Neural progenitor cell (in vitro differentiated cells): Measurements from ENCODE around the gene PLCB1. TPM values are rescaled to one million over a fixed set of nuclear protein-coding genes. Genes with fewer than 3 reads are reported as not detected.

Experiments
- DNase-seq: peaks from one replicate; pipeline ENCODE4 v3.0.0-alpha.2; 2016; ENCODE audit warnings: low spot score
- H2AFZ ChIP-seq: fragments of 200-600 bp; sonication (generic); replicated peaks from 2 replicates; pipeline ENCODE4 v1.6.1; 2016; ENCODE audit warnings: antibody characterized with exemption
- H3F3A ChIP-seq: fragments of 200-600 bp; sonication (generic); 2 replicates; pipeline ENCODE4 v1.6.1; 2016; ENCODE audit warnings: antibody characterized with exemption, low read depth
- H3K27ac ChIP-seq: fragments of 200-600 bp; sonication (generic); 2 replicates; pipeline ENCODE4 v1.5.1; 2016; ENCODE audit warnings: mild to moderate bottlenecking
- H3K27me3 ChIP-seq: fragments of 200-600 bp; sonication (generic); 2 replicates; pipeline ENCODE4 v1.6.1; 2016; ENCODE audit warnings: mild to moderate bottlenecking, moderate library complexity
- H3K36me3 ChIP-seq: fragments of 200-600 bp; sonication (generic); 2 replicates; pipeline ENCODE4 v1.5.1; 2016
- H3K4me1 ChIP-seq: fragments of 200-600 bp; sonication (generic); 2 replicates; pipeline ENCODE4 v1.6.1; 2016; ENCODE audit warnings: mixed run types
- H3K4me2 ChIP-seq: fragments of 200-600 bp; sonication (generic); 2 replicates; pipeline ENCODE4 v1.6.1; 2016
- H3K4me3 ChIP-seq: fragments of 200-600 bp; sonication (generic); 2 replicates; pipeline ENCODE4 v1.5.1; 2016
- H3K79me2 ChIP-seq: fragments of 200-600 bp; sonication (generic); 2 replicates; pipeline ENCODE4 v1.6.1; 2016; ENCODE audit warnings: low read depth
- H3K9ac ChIP-seq: fragments of 200-600 bp; sonication (generic); 2 replicates; pipeline ENCODE4 v1.6.1; 2016
- H3K9me3 ChIP-seq: fragments of 200-600 bp; sonication (generic); 2 replicates; pipeline ENCODE4 v1.5.1; 2016; ENCODE audit warnings: low read depth
- H4K20me1 ChIP-seq: fragments of 200-600 bp; sonication (generic); 2 replicates; pipeline ENCODE4 v1.6.1; 2016; ENCODE audit warnings: low read depth
- H3K27ac Mint-ChIP-seq: 3 replicates; pipeline ENCODE4 v1.8.0; 2021; ENCODE audit warnings: mixed read lengths
- H3K27me3 Mint-ChIP-seq: 2 replicates; pipeline ENCODE4 v1.8.0; 2022; ENCODE audit warnings: low read depth, mild to moderate bottlenecking, inconsistent platforms, moderate library complexity, mixed read lengths; ENCODE audit not compliant: insufficient read depth
- H3K36me3 Mint-ChIP-seq: 3 replicates; pipeline ENCODE4 v1.8.0; 2021; ENCODE audit warnings: mixed read lengths
- H3K4me1 Mint-ChIP-seq: 3 replicates; pipeline ENCODE4 v1.8.0; 2021; ENCODE audit warnings: mixed read lengths
- H3K4me3 Mint-ChIP-seq: 3 replicates; pipeline ENCODE4 v1.8.0; 2021; ENCODE audit warnings: mild to moderate bottlenecking, moderate library complexity, mixed read lengths
- H3K9me3 Mint-ChIP-seq: 3 replicates; pipeline ENCODE4 v1.8.0; 2020; ENCODE audit warnings: mixed read lengths
- EZH2 ChIP-seq: fragments of 200-600 bp; sonication (generic); IDR thresholded peaks from 2 replicates; pipeline ENCODE4 v1.6.1; 2017; ENCODE audit warnings: antibody characterized with exemption, mild to moderate bottlenecking, moderate library complexity
- EZH2phosphoT487 ChIP-seq: fragments of 200-600 bp; sonication (generic); IDR thresholded peaks from 2 replicates; pipeline ENCODE4 v1.6.1; 2017; ENCODE audit warnings: antibody characterized with exemption
- total RNA-seq: library from RNA; depleted of rRNA; stranded (reverse); fragments of >200 nt; gene quantifications from 2 replicates; pipeline ENCODE4 v1.2.3, GENCODE V29; 2015; ENCODE audit warnings: low replicate concordance
- TF ChIP-seq, protein P1 (sequence below): fragments of 200-600 bp; sonication (generic); IDR thresholded peaks from 2 replicates; pipeline ENCODE4 v1.5.1; 2017; ENCODE audit warnings: antibody characterized with exemption, mild to moderate bottlenecking

Gene PLCB1
- total RNA-seq, 1 donor from 2014 or later: 30.2 TPM

DNA sequence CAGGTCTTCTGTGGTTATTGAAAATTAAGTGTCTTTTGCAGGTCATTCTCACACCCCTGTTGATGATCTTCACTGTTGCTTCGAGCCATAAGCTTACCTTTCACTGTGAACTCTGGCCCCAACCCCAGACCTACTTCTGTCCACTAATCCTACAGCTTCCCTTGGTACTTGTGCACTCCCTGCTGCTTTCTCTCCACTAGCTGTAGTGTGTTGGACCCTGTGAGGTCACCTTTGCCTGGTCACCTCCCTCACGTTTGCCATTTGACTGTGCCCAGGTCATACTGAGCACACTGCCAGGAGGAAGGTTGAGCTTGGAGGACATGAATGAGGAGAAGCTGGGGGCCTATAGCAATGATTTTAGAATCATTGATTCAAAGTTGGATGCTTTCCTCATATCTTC lies 94.0 kb downstream of the PLCB1 start:
- H3K27ac ChIP-seq: no peak overlapping the region
- H3K9ac ChIP-seq: no peak overlapping the region
- H3K9me3 Mint-ChIP-seq: no peaks in the 10 kb centered on the region
- no peaks in the 10 kb centered on the region for H3F3A ChIP-seq
- no peaks in the 10 kb centered on the region for H3K27me3 Mint-ChIP-seq
- H3K4me3 ChIP-seq: no peak overlapping the region
- peaks cover 6% of the 10 kb centered on the region for H3K4me1 ChIP-seq
- DNase-seq: no peak
- peak overlapping the region; percentile 70 for H3K27ac Mint-ChIP-seq
- H3K27me3 ChIP-seq: no peaks in the 10 kb centered on the region
- H3K4me2 ChIP-seq: no peak overlapping the region
- H4K20me1 ChIP-seq: no peaks in the 10 kb centered on the region
- H3K36me3 ChIP-seq: no peaks in the 10 kb centered on the region
- no peaks in the 10 kb centered on the region for H3K36me3 Mint-ChIP-seq
- H3K79me2 ChIP-seq: no peaks in the 10 kb centered on the region
- H3K9me3 ChIP-seq: no peaks in the 10 kb centered on the region
- TF ChIP-seq, protein P1, sequence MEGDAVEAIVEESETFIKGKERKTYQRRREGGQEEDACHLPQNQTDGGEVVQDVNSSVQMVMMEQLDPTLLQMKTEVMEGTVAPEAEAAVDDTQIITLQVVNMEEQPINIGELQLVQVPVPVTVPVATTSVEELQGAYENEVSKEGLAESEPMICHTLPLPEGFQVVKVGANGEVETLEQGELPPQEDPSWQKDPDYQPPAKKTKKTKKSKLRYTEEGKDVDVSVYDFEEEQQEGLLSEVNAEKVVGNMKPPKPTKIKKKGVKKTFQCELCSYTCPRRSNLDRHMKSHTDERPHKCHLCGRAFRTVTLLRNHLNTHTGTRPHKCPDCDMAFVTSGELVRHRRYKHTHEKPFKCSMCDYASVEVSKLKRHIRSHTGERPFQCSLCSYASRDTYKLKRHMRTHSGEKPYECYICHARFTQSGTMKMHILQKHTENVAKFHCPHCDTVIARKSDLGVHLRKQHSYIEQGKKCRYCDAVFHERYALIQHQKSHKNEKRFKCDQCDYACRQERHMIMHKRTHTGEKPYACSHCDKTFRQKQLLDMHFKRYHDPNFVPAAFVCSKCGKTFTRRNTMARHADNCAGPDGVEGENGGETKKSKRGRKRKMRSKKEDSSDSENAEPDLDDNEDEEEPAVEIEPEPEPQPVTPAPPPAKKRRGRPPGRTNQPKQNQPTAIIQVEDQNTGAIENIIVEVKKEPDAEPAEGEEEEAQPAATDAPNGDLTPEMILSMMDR: no peak
- TF ChIP-seq EZH2 (no peak), EZH2phosphoT487 (no peak)
- H3K4me3 Mint-ChIP-seq: no peak overlapping the region
- no peak overlapping the region for H2AFZ ChIP-seq
- peaks cover 18% of the 10 kb centered on the region for H3K4me1 Mint-ChIP-seq

DNA sequence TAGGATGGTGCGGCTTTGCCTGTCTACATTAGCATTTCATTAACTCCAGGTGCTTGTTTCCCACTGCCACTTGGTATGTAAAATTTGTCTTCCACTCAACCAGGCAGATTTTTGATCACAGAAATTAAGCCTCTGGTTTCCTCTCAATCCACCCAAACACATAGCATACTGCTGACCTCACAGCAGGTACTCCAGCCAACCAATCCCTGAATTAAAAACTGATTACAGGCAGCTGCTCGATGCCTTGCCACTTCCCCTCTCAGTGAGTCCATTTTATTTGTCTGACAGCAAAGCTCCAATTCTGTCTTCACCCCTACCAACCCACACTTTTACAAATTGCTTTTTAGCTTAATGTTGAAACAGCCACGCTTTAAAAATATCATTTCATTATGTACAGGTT lies 95.2 kb downstream of the PLCB1 start:
- no peak for DNase-seq
- Histone ChIP-seq H3F3A (no peaks in the 10 kb centered on the region), H2AFZ (no peak overlapping the region), H4K20me1 (no peaks in the 10 kb centered on the region), H3K9ac (no peak overlapping the region), H3K9me3 (no peaks in the 10 kb centered on the region), H3K27me3 (no peaks in the 10 kb centered on the region), H3K36me3 (no peaks in the 10 kb centered on the region), H3K4me2 (no peak overlapping the region), H3K4me3 (no peak overlapping the region), H3K4me1 (peaks cover 6% of the 10 kb centered on the region), H3K79me2 (no peaks in the 10 kb centered on the region), H3K27ac (no peak overlapping the region)
- Mint-ChIP-seq H3K9me3 (no peaks in the 10 kb centered on the region), H3K4me3 (no peak overlapping the region), H3K36me3 (no peaks in the 10 kb centered on the region), H3K27ac (no peak overlapping the region), H3K4me1 (peaks cover 21% of the 10 kb centered on the region), H3K27me3 (no peaks in the 10 kb centered on the region)
- TF ChIP-seq, protein P1: no peak
- no peak for TF ChIP-seq EZH2
- TF ChIP-seq EZH2phosphoT487: no peak

GRCh38 chr20:8228315-8228714 lies 96.2 kb downstream of the PLCB1 start:
- peak overlapping the region; percentile 74 for H3K27ac Mint-ChIP-seq
- H3K4me3 Mint-ChIP-seq: no peak overlapping the region
- no peaks in the 10 kb centered on the region for H3K36me3 Mint-ChIP-seq
- H3K79me2 ChIP-seq: no peaks in the 10 kb centered on the region
- H3K9me3 ChIP-seq: no peaks in the 10 kb centered on the region
- no peaks in the 10 kb centered on the region for H3K27me3 Mint-ChIP-seq
- H3F3A ChIP-seq: no peaks in the 10 kb centered on the region
- H3K4me3 ChIP-seq: no peak overlapping the region
- H3K4me2 ChIP-seq: no peak overlapping the region
- peaks cover 21% of the 10 kb centered on the region for H3K4me1 Mint-ChIP-seq
- no peaks in the 10 kb centered on the region for H3K27me3 ChIP-seq
- H4K20me1 ChIP-seq: no peaks in the 10 kb centered on the region
- TF ChIP-seq EZH2phosphoT487: no peak
- TF ChIP-seq, protein P1: no peak
- no peak for TF ChIP-seq EZH2
- DNase-seq: no peak
- H3K36me3 ChIP-seq: no peaks in the 10 kb centered on the region
- H3K4me1 ChIP-seq: peaks cover 6% of the 10 kb centered on the region
- H3K27ac ChIP-seq: no peak overlapping the region
- H3K9me3 Mint-ChIP-seq: no peaks in the 10 kb centered on the region
- H3K9ac ChIP-seq: no peak overlapping the region
- H2AFZ ChIP-seq: no peak overlapping the region
